Bone marrow (tissue), 2 donors: ENCODE data around the gene SMARCA2.

Source experiments
- DNase-seq, 2 donors: peaks; one replicate each; lab custom pipeline; 2025; lab: John Stamatoyannopoulos, UW

SMARCA2 gene

GRCh38 chr9:2040828-2041227, 25.7 kb downstream of the SMARCA2 start:
- no peak for DNase-seq

GRCh38 chr9:2041736-2042135, 26.6 kb downstream of the SMARCA2 start:
- DNase-seq = no peak

- DNase-seq = no peak
These were observed 28.1 kb downstream of the SMARCA2 start for GRCh38 chr9:2043243-2043642.

- DNase-seq = no peak
These were observed 28.8 kb downstream of the SMARCA2 start for GRCh38 chr9:2043881-2044462.

- DNase-seq = no peak
These were observed 32.1 kb downstream of the SMARCA2 start for GRCh38 chr9:2047144-2047671.

GRCh38 chr9:2047916-2048315, 32.8 kb downstream of the SMARCA2 start:
- no peak for DNase-seq

- no peak for DNase-seq
These were observed 35.1 kb downstream of the SMARCA2 start for GRCh38 chr9:2050236-2050635.

- DNase-seq = peak in 1 of 2 donors; percentile 26
These were observed 39.0 kb downstream of the SMARCA2 start for GRCh38 chr9:2053883-2054845.

GRCh38 chr9:2055203-2055658, 40.1 kb downstream of the SMARCA2 start:
- DNase-seq = no peak

GRCh38 chr9:2059274-2059929, 44.3 kb downstream of the SMARCA2 start:
- no peak for DNase-seq

GRCh38 chr9:2060424-2060823, 45.3 kb downstream of the SMARCA2 start:
- no peak for DNase-seq

GRCh38 chr9:2065704-2066103, 50.6 kb downstream of the SMARCA2 start:
- DNase-seq = no peak

- no peak for DNase-seq
These were observed 51.4 kb downstream of the SMARCA2 start for GRCh38 chr9:2066312-2067273.

- no peak for DNase-seq
These were observed 57.7 kb downstream of the SMARCA2 start for GRCh38 chr9:2072752-2073405.

- no peak for DNase-seq
These were observed 67.6 kb downstream of the SMARCA2 start for GRCh38 chr9:2082772-2083171.

GRCh38 chr9:2083479-2083878, 68.3 kb downstream of the SMARCA2 start:
- DNase-seq = no peak

- no peak for DNase-seq
These were observed 70.6 kb downstream of the SMARCA2 start for GRCh38 chr9:2085716-2086115.

- no peak for DNase-seq
These were observed 71.0 kb downstream of the SMARCA2 start for GRCh38 chr9:2086116-2086515.

- no peak for DNase-seq
These were observed 71.8 kb downstream of the SMARCA2 start for GRCh38 chr9:2086971-2087370.

GRCh38 chr9:2087500-2088313, 72.6 kb downstream of the SMARCA2 start:
- DNase-seq = peak in 1 of 2 donors; percentile 68
